ENCODE results near the gene IFT43. TPM values are rescaled to one million over a fixed set of nuclear protein-coding genes. Genes with fewer than 3 reads are reported as not detected.

The IFT43 gene
- total RNA-seq (ENCODE audit: low replicate concordance): 29.9 and 36.9 TPM in 2 replicates
- long read RNA-seq, transcript IFT43-202 (9 exons, 833 nt): major isoform, 19 of 53 reads
- long read RNA-seq, partial matches to known transcripts: 16 of 53 reads
- long read RNA-seq, other reads (novel, unspliced or antisense): 17 of 53 reads

- DNase-seq (ENCODE audit: extremely low spot score, unreplicated experiment): peak; percentile 81
- Mint-ChIP-seq H3K36me3 (peaks cover 5% of the 10 kb centered on the region), H3K4me3 (peak within 1 kb of the TSS; percentile 96), H3K9me3 (no peaks in the 10 kb centered on the region), H3K4me1 (ENCODE audit: unreplicated experiment) (peaks cover 30% of the 10 kb centered on the region), H3K27ac (peak within 1 kb of the TSS; percentile 91), H3K27me3 (peaks cover 3% of the 10 kb centered on the region)
- TF ChIP-seq, protein P1, sequence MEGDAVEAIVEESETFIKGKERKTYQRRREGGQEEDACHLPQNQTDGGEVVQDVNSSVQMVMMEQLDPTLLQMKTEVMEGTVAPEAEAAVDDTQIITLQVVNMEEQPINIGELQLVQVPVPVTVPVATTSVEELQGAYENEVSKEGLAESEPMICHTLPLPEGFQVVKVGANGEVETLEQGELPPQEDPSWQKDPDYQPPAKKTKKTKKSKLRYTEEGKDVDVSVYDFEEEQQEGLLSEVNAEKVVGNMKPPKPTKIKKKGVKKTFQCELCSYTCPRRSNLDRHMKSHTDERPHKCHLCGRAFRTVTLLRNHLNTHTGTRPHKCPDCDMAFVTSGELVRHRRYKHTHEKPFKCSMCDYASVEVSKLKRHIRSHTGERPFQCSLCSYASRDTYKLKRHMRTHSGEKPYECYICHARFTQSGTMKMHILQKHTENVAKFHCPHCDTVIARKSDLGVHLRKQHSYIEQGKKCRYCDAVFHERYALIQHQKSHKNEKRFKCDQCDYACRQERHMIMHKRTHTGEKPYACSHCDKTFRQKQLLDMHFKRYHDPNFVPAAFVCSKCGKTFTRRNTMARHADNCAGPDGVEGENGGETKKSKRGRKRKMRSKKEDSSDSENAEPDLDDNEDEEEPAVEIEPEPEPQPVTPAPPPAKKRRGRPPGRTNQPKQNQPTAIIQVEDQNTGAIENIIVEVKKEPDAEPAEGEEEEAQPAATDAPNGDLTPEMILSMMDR (conservative IDR thresholded peaks at IDR 0.05): no peak
These were observed at the start of gene IFT43 for GRCh38 chr14:75985618-75986438. Gene IFT43 (plus strand): TSS chr14:75985763. CDS start chr14:75985787, 24 bp downstream.

DNA sequence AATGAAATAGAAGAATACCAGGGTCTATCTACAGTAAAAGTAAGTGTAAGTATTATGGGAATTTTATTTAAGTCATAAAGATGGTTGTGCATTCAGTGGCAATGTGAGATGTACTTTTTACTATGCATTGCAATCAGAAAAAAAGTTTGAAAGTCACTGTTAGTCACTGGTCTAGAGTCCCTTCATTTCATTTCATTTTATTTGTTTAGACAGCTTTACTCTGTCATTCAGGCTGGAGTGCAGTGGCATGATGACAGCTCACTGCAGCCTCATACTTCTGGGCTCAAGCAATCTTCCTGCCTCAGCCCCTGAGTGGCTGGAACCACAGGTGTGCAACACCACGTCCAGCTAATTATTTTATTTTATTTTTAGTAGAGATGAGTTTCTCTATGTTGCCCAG is 46.4 kb upstream of the IFT43 start:
- Mint-ChIP-seq H3K27ac (no peak overlapping the region), H3K4me1 (ENCODE audit: unreplicated experiment) (peaks cover 6% of the 10 kb centered on the region), H3K9me3 (no peaks in the 10 kb centered on the region), H3K4me3 (no peak overlapping the region), H3K27me3 (no peaks in the 10 kb centered on the region), H3K36me3 (peaks cover 13% of the 10 kb centered on the region)
- TF ChIP-seq, protein P1 (conservative IDR thresholded peaks at IDR 0.05): no peak
- no peak for DNase-seq (ENCODE audit: extremely low spot score, unreplicated experiment)

GRCh38 chr14:75941030-75941429 is 44.5 kb upstream of the IFT43 start:
- no peaks in the 10 kb centered on the region for H3K9me3 Mint-ChIP-seq
- no peak for DNase-seq (ENCODE audit: extremely low spot score, unreplicated experiment)
- H3K4me1 Mint-ChIP-seq (ENCODE audit: unreplicated experiment): peaks cover 6% of the 10 kb centered on the region
- no peaks in the 10 kb centered on the region for H3K27me3 Mint-ChIP-seq
- H3K36me3 Mint-ChIP-seq: peaks cover 13% of the 10 kb centered on the region
- no peak overlapping the region for H3K4me3 Mint-ChIP-seq
- H3K27ac Mint-ChIP-seq: no peak overlapping the region
- TF ChIP-seq, protein P1 (conservative IDR thresholded peaks at IDR 0.05): no peak

DNA sequence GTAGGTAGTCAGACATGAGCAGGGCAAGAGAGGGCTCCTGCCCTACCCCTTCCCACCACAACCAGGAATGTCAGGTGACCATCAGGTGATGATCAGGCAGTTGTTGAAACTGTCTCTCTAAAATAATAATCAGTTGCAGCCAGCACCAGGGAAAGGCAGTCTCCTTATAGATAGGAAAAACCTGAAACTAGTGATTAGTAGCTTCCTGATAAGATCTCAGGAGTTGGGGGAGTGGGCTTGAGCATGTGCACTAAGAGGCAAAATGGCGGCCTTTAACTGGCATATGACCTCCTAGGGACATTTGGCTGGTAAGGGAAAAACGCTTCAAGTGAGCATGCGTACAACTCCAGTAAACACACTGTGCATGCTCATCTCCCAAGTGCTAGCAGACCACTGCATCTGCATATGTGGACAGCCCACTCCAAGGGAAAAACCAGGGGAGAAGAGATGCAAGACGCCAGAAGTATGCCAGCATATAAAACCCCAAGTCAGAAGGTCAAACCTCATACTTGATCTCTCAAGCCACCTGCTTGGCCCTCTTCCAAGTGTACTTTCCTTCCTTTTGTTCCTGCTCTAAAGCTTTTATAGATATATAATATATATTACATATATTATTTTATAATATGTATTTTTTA is 40.8 kb upstream of the IFT43 start:
- Mint-ChIP-seq H3K36me3 (peaks cover 4% of the 10 kb centered on the region), H3K4me1 (ENCODE audit: unreplicated experiment) (no peaks in the 10 kb centered on the region), H3K27me3 (no peaks in the 10 kb centered on the region), H3K27ac (no peak overlapping the region), H3K4me3 (no peak overlapping the region), H3K9me3 (no peaks in the 10 kb centered on the region)
- DNase-seq (ENCODE audit: extremely low spot score, unreplicated experiment): no peak
- TF ChIP-seq, protein P1 (conservative IDR thresholded peaks at IDR 0.05): no peak

- H3K27ac Mint-ChIP-seq: no peak overlapping the region
- peaks cover 1% of the 10 kb centered on the region for H3K9me3 Mint-ChIP-seq
- H3K4me1 Mint-ChIP-seq (ENCODE audit: unreplicated experiment): no peaks in the 10 kb centered on the region
- no peaks in the 10 kb centered on the region for H3K27me3 Mint-ChIP-seq
- TF ChIP-seq, protein P1 (conservative IDR thresholded peaks at IDR 0.05): no peak
- no peak for DNase-seq (ENCODE audit: extremely low spot score, unreplicated experiment)
- H3K36me3 Mint-ChIP-seq: peaks cover 6% of the 10 kb centered on the region
- H3K4me3 Mint-ChIP-seq: no peak overlapping the region
These were observed 38.8 kb upstream of the IFT43 start for GRCh38 chr14:75946785-75947184.

Measured in type B pancreatic cell (in vitro differentiated cells).